DMS153 treated with DMSO at 0.1 percent for 48 hours (cell line): ENCODE data around the gene ARHGAP36.

Experiments used
- DNase-seq: peaks from one replicate; lab custom pipeline; 2025; ENCODE audit not compliant: unreplicated experiment; lab: John Stamatoyannopoulos, UW

The ARHGAP36 gene

GRCh38 chrX:131068945-131069719 lies 11.0 kb downstream of the ARHGAP36 start:
- no peak for DNase-seq

DNA sequence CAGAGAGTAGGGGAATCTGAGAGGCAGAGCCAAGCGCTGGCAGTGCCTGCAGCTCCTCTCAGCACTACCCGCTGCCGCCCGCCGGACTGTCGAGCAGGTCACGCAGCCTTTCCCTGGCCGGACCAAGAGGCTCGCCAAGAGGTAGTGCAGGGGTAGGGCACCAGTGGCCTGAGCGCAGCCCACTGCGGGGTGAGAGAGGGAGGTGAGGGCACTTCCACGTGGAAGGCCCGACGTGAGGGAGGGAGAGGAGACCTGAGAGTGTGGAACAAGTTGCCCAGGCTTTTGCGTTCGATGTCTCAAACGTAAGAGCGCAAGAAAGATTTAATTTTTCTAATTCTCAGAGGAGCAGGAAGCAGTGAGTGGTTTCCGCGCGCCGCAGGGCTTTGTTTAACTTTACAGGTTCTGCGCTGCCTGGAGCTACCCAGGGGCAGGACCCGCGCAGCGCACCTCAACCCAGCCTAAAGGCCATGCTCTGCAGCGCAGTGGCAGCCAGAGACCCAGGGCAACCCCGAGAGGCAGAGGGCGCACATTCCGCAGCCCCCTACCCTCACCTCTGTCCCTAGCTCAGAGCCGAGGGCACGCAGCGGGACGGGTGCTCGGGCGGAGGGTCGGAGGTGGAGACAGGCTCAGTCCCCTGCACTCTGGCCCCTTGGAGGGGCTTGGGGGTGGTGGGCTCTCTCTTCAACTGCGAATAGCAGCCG lies 14.9 kb downstream of the ARHGAP36 start:
- no peak for DNase-seq

- DNase-seq = no peak
Observed at GRCh38 chrX:131073607-131074006, 15.5 kb downstream of the ARHGAP36 start.

GRCh38 chrX:131081772-131082740 lies 23.9 kb downstream of the ARHGAP36 start:
- DNase-seq = no peak

DNA sequence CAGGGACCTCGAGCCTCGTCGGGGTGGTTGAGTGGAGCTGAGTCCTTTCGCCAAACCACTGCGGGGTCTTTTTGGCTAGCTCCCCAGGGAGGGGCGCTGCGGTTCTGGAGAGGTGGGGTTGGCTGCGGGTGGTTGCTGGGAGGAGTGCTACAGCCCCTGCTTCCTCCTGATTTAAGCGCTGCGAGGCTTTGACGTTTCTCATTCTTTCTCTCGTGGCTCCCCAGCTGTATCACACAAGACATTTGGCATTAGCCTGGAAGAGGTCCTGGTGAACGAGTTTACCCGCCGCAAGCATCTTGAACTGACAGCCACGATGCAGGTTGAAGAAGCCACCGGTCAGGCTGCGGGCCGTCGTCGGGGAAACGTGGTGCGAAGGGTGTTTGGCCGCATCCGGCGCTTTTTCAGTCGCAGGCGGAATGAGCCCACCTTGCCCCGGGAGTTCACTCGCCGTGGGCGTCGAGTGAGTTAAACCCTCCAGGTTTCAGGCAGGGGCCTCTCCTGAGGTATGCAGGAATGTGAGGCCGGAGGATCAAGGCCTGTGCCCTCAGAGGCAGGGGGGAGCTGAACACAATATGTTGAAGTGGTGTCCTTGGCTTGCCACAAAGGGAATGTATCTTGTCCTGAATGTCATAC lies 25.5 kb downstream of the ARHGAP36 start:
- no peak for DNase-seq

DNA sequence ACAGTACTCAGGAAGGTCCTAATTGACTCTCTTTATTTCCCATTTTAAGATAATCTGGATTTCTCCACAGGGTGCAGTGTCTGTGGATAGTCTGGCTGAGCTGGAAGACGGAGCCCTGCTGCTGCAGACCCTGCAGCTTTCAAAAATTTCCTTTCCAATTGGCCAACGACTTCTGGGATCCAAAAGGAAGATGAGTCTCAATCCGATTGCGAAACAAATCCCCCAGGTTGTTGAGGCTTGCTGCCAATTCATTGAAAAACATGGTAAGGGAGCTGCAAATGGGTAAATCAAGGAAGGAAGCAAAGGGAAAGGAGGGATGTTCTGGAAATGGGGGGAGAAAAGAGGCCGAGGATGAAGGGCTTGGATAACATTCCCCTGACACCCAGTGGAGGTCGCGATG lies 26.0 kb downstream of the ARHGAP36 start:
- DNase-seq = no peak

GRCh38 chrX:131136776-131137175 lies 78.6 kb downstream of the ARHGAP36 start:
- no peak for DNase-seq

GRCh38 chrX:131139072-131139471 lies 80.9 kb downstream of the ARHGAP36 start:
- no peak for DNase-seq
